GM12874 (cell line): Measurements from ENCODE around the gene FBN2.

ENCODE experiments used
- TF ChIP-seq, protein P1 (sequence below): IDR thresholded peaks from 2 replicates; pipeline ENCODE4 v1.5.1; 2011; ENCODE audit warnings: low read depth, mild to moderate bottlenecking, control low read depth, low read length, moderate library complexity; ENCODE audit not compliant: insufficient read depth

Gene FBN2

DNA sequence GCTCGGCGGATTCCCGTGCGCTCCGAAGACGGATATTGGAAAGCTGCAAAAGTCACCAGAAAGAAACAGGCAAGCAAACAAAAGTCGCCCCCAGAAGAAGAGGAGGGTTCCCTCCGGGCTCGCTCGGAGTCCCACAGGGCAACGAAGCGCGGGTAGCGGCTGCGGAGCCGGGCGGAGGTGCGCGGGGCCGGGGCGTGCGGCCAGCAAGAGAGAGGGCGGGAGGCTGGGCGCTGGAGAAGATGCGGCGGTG is at the start of gene FBN2:
Gene FBN2 (minus strand): TSS at position 246 of the 250 bp plus-strand sequence. CDS start 642 bp downstream, outside the sequence.
- TF ChIP-seq, protein P1, sequence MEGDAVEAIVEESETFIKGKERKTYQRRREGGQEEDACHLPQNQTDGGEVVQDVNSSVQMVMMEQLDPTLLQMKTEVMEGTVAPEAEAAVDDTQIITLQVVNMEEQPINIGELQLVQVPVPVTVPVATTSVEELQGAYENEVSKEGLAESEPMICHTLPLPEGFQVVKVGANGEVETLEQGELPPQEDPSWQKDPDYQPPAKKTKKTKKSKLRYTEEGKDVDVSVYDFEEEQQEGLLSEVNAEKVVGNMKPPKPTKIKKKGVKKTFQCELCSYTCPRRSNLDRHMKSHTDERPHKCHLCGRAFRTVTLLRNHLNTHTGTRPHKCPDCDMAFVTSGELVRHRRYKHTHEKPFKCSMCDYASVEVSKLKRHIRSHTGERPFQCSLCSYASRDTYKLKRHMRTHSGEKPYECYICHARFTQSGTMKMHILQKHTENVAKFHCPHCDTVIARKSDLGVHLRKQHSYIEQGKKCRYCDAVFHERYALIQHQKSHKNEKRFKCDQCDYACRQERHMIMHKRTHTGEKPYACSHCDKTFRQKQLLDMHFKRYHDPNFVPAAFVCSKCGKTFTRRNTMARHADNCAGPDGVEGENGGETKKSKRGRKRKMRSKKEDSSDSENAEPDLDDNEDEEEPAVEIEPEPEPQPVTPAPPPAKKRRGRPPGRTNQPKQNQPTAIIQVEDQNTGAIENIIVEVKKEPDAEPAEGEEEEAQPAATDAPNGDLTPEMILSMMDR, result no peak

DNA sequence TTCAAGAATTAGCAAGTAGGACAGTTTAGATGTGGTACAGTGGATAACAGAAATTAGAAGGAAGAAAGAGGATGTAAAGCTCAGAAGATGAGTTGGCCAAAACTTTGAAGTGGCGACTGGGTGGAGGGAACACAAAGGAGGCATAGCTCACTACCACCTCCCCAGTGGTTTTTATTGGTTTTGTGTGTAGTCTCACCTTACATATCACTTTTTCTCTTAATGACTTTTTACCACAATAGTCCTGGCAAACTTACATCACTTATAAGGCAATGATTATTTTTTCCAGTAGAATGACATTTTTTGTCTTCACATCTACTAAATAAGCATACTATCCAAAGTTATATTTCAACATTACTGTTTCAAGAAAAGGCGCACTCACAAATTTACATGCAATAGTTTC is 49.2 kb upstream of the FBN2 start:
- TF ChIP-seq, protein P1, result no peak

DNA sequence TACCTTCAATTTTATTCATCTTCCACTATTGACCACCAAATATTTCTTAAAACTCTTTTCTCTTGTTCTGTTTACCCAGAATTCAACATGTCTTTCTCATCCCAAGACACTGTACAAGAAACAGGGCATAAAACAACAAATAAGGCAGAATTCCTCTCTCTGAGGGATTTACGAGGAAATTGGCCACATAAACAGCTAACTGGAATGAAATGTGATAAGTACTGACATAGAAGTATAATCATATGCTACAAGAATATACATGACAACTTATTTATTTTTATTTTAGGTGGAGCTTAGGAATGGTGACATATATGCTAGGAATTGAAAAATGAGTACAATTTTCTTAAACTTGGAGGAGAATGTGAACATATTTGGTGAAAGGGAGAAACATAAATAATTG is 48.8 kb upstream of the FBN2 start:
- TF ChIP-seq, protein P1, result no peak

DNA sequence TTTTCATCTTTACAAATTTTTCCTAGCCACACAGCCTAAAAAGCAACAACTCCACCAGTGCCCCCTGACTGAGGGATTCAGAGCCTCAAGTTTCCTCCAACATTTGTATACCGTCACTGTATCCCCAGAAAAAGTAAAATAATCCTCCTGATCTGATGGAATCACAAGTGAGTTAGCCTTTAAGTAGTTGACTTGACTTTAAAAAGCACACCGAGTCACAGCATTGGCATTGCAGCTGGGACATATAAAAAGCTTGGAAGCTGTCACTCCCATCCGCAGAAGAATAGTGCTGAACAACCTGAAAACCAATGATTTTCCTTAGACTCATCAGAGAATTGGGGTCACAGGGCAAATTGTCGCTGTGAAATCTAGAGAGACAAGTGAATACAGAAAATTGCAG is 41.6 kb upstream of the FBN2 start:
- TF ChIP-seq, protein P1, result no peak

DNA sequence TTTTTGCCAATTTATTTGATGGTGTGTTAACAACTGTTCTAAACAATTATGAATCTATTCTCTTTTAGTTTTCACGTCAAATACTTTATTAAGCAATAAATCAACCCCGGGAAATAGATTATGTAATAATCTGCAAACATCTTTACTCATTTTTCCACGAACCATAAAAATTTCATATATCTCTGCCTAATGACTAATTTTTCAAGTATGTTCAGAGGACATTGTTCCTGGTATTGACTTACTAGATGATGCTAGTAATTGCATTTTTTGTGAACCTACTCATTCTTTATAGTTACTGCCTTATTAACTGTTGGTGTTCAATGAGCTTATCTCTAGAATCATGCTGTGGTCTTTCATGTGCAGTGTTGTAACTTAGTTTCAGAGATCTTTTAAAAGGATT is 41.0 kb upstream of the FBN2 start:
- TF ChIP-seq, protein P1, result no peak

DNA sequence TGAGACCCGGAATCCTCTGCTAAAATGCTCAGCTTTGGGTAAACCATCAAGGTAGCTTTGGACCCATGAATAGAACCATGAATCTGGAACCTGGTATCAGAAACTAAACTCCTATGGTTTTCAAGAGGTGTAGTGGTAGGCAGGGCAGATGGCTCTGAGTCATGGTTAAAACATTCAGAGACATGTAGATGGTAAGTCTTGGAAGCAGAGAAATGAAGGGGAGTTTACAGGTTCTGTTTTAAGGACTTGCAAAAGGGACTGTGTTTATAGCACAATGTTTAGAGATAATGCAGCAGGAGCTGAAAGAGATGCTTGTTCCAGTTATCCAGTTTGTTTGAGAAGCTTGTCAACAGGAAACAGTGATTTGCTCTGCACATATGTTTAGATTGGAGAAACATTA is 36.0 kb upstream of the FBN2 start:
- TF ChIP-seq, protein P1, result no peak

DNA sequence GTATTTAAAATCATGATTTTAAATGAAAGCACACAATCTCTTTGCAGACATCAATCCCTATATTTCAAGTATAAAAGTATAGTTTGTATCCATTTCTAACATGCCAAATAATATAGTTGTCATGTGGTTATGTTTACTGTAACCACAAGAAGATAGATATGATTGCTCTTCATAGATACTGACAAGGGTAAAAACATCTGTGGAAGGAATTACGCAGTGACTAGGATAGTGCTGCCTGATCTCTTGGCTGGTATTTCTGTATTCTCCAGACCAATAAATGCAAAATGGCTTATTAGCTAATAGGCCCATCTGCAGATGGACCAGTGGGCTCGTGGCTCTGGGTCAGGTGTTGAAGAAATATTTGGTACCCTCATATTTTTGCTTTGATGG is 34.9 kb upstream of the FBN2 start:
- TF ChIP-seq, protein P1, result no peak

DNA sequence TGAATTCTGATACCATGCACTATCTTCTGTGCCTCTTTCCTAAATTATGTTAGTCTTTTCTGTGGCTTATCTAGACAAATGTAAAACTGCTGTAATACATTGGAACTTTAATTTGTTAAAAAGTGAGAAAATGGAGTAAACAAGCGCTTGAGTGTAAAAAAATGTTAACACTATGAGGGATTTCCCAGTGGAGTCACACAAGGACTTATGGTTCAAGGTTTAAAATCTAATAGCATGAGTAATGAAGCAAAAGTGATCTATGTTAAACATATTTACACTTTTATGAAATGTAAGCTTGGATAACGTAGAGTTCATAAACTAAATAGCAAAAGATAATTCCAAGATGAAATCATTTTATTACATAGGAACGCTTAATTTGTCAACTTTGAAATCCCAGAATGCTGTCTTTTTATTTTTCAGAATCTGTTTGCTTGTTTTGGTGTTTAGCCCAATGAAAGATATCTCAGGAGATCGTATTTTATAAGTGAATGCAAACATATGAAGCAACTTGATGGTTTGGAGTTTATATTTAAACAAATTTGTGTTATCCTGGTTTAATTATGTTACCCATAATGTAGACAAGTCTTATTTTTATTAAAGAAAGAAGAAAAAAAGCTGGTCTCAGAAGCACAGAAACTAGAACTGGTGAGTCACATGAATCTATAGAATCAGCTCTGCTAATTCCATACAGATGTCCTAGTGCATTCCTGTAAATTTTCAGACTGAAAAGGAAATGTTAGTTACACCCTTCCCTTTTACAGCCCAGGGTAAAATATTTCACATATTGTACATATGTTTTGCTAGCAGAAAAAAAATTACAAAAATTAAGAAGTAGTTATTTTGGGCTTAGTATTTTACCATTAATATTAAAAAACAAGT is 34.2 kb upstream of the FBN2 start:
- TF ChIP-seq, protein P1, result no peak
